Kidney (tissue), 14 donors: Measurements from ENCODE around the gene DNLZ. TPM values are rescaled to one million over a fixed set of nuclear protein-coding genes. Genes with fewer than 3 reads are reported as not detected.

ENCODE experiments used
- DNase-seq, 5 donors: peaks; one replicate each; pipeline ENCODE4 v3.0.0-alpha.2; 2013 to 2020
- FAIRE-seq: peaks from 2 replicates; lab custom pipeline; 2012; peaks lifted over from hg19 to GRCh38; lab: Jason Lieb, UNC
- H3K27ac ChIP-seq, 2 donors: one replicate each; pipeline ENCODE4 v1.7.0; 2013; ENCODE audit warnings: low read depth in 2 of 2, low read length in 2 of 2, inconsistent platforms in 1 of 2
- H3K27me3 ChIP-seq: one replicate; pipeline ENCODE4 v1.7.1; 2013; ENCODE audit warnings: low read length, inconsistent platforms; ENCODE audit not compliant: control insufficient read depth, insufficient read depth
- H3K36me3 ChIP-seq, 3 donors: one replicate each; pipeline versions ENCODE4 v1.7.0 to v1.7.1; 2013; ENCODE audit warnings: low read length in 3 of 3, control low read depth in 1 of 3, inconsistent platforms in 1 of 3; ENCODE audit not compliant: insufficient read depth in 3 of 3, control insufficient read depth in 2 of 3
- H3K4me1 ChIP-seq, 3 donors: one replicate each; pipeline versions ENCODE4 v1.7.0 to v1.7.1; 2013; ENCODE audit warnings: low read length in 3 of 3, inconsistent platforms in 1 of 3, low read depth in 1 of 3; ENCODE audit not compliant: control insufficient read depth in 2 of 3, insufficient read depth in 2 of 3
- H3K4me3 ChIP-seq, 3 donors: one replicate each; pipeline versions ENCODE4 v1.7.0 to v1.8.1; 2013; ENCODE audit warnings: low read length in 3 of 3, control low read depth in 1 of 3, inconsistent platforms in 1 of 3
- H3K9ac ChIP-seq, 3 donors: one replicate each; pipeline versions ENCODE4 v1.7.0 to v1.7.1; 2013; ENCODE audit warnings: low read length in 3 of 3, control low read depth in 1 of 3, inconsistent platforms in 1 of 3
- H3K9me3 ChIP-seq, 3 donors: one replicate each; pipeline versions ENCODE4 v1.7.0 to v1.7.1; 2013; ENCODE audit warnings: low read length in 3 of 3, control low read depth in 1 of 3, inconsistent platforms in 1 of 3; ENCODE audit not compliant: control insufficient read depth in 2 of 3, insufficient read depth in 1 of 3
- intact Hi-C: fragments of 100-400 bp; cut with DNase I; formaldehyde crosslinking; loops from one replicate; pipeline ENCODE4 v1.11.1; 2022
- polyA plus RNA-seq: library from polyadenylated mRNA; stranded (reverse); fragments of 350-450 nt; fragmentation: Illumina TruSeq; extraction: RNeasy Lipid Tissue Mini Kit (QIAGEN cat#74804); gene quantifications from one replicate; pipeline ENCODE4 v1.2.3, GENCODE V29; 2014; ENCODE audit warnings: low read depth, low replicate concordance; ENCODE audit not compliant: insufficient read depth
- total RNA-seq: library from RNA; stranded (reverse); fragmentation: NEBNext Ultra II Directional; extraction: Animal tissue kit (Norgen Biotek cat#: 25700); gene quantifications from one replicate; pipeline ENCODE4 v1.2.1, GENCODE V29; 2021
- TF ChIP-seq, protein P1 (sequence below): IDR thresholded peaks from 3 replicates; pipeline ENCODE4 v1.5.1; 2012; ENCODE audit warnings: mild to moderate bottlenecking, moderate library complexity, borderline replicate concordance; ENCODE audit not compliant: insufficient read depth; ENCODE audit errors: extremely low read depth
- donor health status: control.
- donor health status: control.
- donor health status: control.
- donor health status: control.
- donor health status: control.
- donor health status: DM: yes; HTN: yes; CAD: no.
- donor health status: Normal renal cell carcinoma (clear cell type).

The DNLZ gene
- total and polyA plus RNA-seq, 2 donors from 2014 or later, result 22.1 to 30.4 TPM

- intact Hi-C loops, result no loop called here
- no peak overlapping the region for H3K27ac ChIP-seq
- H3K4me3 ChIP-seq, result no peak overlapping the region
- TF ChIP-seq, protein P1, sequence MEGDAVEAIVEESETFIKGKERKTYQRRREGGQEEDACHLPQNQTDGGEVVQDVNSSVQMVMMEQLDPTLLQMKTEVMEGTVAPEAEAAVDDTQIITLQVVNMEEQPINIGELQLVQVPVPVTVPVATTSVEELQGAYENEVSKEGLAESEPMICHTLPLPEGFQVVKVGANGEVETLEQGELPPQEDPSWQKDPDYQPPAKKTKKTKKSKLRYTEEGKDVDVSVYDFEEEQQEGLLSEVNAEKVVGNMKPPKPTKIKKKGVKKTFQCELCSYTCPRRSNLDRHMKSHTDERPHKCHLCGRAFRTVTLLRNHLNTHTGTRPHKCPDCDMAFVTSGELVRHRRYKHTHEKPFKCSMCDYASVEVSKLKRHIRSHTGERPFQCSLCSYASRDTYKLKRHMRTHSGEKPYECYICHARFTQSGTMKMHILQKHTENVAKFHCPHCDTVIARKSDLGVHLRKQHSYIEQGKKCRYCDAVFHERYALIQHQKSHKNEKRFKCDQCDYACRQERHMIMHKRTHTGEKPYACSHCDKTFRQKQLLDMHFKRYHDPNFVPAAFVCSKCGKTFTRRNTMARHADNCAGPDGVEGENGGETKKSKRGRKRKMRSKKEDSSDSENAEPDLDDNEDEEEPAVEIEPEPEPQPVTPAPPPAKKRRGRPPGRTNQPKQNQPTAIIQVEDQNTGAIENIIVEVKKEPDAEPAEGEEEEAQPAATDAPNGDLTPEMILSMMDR, result no peak
- H3K9me3 ChIP-seq, result peaks cover 1 to 7% (median 2%) of the 10 kb centered on the region in 3 donors
- H3K4me1 ChIP-seq, result peaks cover 0 to 6% (median 5%) of the 10 kb centered on the region in 3 donors
- H3K9ac ChIP-seq, result no peak overlapping the region
- no peaks in the 10 kb centered on the region for H3K27me3 ChIP-seq
- FAIRE-seq, result no peak
- H3K36me3 ChIP-seq, result no peaks in the 10 kb centered on the region
- no peak for DNase-seq
Measured at GRCh38 chr9:136314056-136314416, 49.5 kb downstream of the DNLZ start.

GRCh38 chr9:136313111-136314055 is 50.2 kb downstream of the DNLZ start:
- TF ChIP-seq, protein P1, result no peak
- Histone ChIP-seq H3K9ac (no peak overlapping the region), H3K27me3 (no peaks in the 10 kb centered on the region), H3K9me3 (peaks cover 1 to 7% (median 2%) of the 10 kb centered on the region in 3 donors), H3K36me3 (no peaks in the 10 kb centered on the region), H3K4me1 (peaks cover 0 to 11% (median 9%) of the 10 kb centered on the region in 3 donors), H3K27ac (no peak overlapping the region), H3K4me3 (no peak overlapping the region)
- peak in 1 of 5 donors; percentile 66 for DNase-seq
- no peak for FAIRE-seq
- intact Hi-C loops, result no loop called here

GRCh38 chr9:136312436-136312835 is 51.1 kb downstream of the DNLZ start:
- FAIRE-seq, result no peak
- no peak overlapping the region for H3K27ac ChIP-seq
- peak in 3 of 5 donors; percentile 45 to 63 (median 54) for DNase-seq

More at GRCh38 chr9:136312436-136312835, 51.1 kb downstream of the DNLZ start:
- Histone ChIP-seq H3K9ac (no peak overlapping the region), H3K27me3 (no peaks in the 10 kb centered on the region), H3K36me3 (peaks cover 0 to 2% (median 0%) of the 10 kb centered on the region in 3 donors), H3K9me3 (peaks cover 2 to 7% (median 3%) of the 10 kb centered on the region in 3 donors), H3K4me3 (no peak overlapping the region), H3K4me1 (peaks cover 0 to 11% (median 9%) of the 10 kb centered on the region in 3 donors)
- intact Hi-C loops, result no loop called here
- TF ChIP-seq, protein P1, result peak; percentile 44
